K562 (cell line): ENCODE results near the gene CLPSL1. TPM values are rescaled to one million over a fixed set of nuclear protein-coding genes. Genes with fewer than 3 reads are reported as not detected.

ENCODE experiments used
- ATAC-seq: fragments of 200-7000 bp; cut with Tn5 transposase; 3 replicates; pipeline ENCODE4 v1.9.1; 2020; ENCODE audit warnings: moderate library complexity
- BruUV-seq: library from RNA; stranded (reverse); fragments of 400-500 nt; replicated peaks from 2 replicates; lab custom pipeline; 2021; lab: Mats Ljungman, UMichigan
- CTCF ChIA-PET: fragments of 300-600 bp; formaldehyde crosslinking; extraction: SDS; loops from one replicate; lab custom pipeline; 2021; ENCODE audit warnings: low intra/inter-chr PET ratio; lab: Yijun Ruan, JAX
- POLR2A ChIA-PET: fragments of 300-600, 350-650 bp; sonication (Branson Sonifier 250); formaldehyde crosslinking; extraction: SDS; loops from one replicate; lab custom pipeline; 2021; ENCODE audit warnings: antibody characterized with exemption, inconsistent platforms; lab: Yijun Ruan, JAX
- DNase-seq, 4 experiments: peaks; one replicate each; pipeline versions ENCODE4 v3.0.0 to v3.0.0-alpha.2; 2011 to 2018; ENCODE audit warnings: low spot score in 3 of 4, mixed read lengths in 3 of 4; ENCODE audit errors: extremely low read depth in 1 of 4
- FAIRE-seq: peaks from 2 replicates; lab custom pipeline; 2011; peaks lifted over from hg19 to GRCh38; lab: Jason Lieb, UNC
- H2AFZ ChIP-seq: 2 replicates; pipeline ENCODE4 v1.6.0; 2011; ENCODE audit warnings: low read depth, low read length, control low read depth, inconsistent platforms
- H3K27ac ChIP-seq: fragments of 200-600 bp; 3 replicates; pipeline ENCODE4 v1.8.0; 2011; ENCODE audit warnings: low read depth, mild to moderate bottlenecking, control low read depth, inconsistent platforms, low read length, moderate library complexity, mixed read lengths; ENCODE audit errors: extremely low read depth
- H3K27me3 ChIP-seq, 2 experiments: fragments of 300-600 bp in 1 of 2; 2 replicates in 1 of 2; 3 replicates in 1 of 2; pipeline versions ENCODE4 v1.6.0 to v1.8.0; 2011; ENCODE audit warnings: inconsistent platforms in 2 of 2, low read length in 2 of 2, mild to moderate bottlenecking in 1 of 2, mixed read lengths in 1 of 2, moderate library complexity in 1 of 2; ENCODE audit not compliant: control insufficient read depth in 2 of 2, insufficient read depth in 2 of 2
- H3K36me3 ChIP-seq: fragments of 300-600 bp; 3 replicates; pipeline ENCODE4 v1.8.0; 2011; ENCODE audit warnings: mild to moderate bottlenecking, low read length, inconsistent platforms; ENCODE audit not compliant: control insufficient read depth, insufficient read depth
- H3K4me1 ChIP-seq, 2 experiments: fragments of 200-600 bp in 1 of 2; replicated peaks in 1 of 2; 2 replicates in 1 of 2; 3 replicates in 1 of 2; pipeline versions ENCODE4 v1.5.1 to v1.8.0; 2011; ENCODE audit warnings: inconsistent platforms in 2 of 2, low read length in 2 of 2, mild to moderate bottlenecking in 1 of 2, mixed read lengths in 1 of 2, moderate library complexity in 1 of 2; ENCODE audit not compliant: control insufficient read depth in 2 of 2, insufficient read depth in 2 of 2
- H3K4me2 ChIP-seq: 2 replicates; pipeline ENCODE4 v1.6.1; 2011; ENCODE audit warnings: low read length, control low read depth, inconsistent platforms, mixed read lengths; ENCODE audit not compliant: insufficient read depth
- H3K4me3 ChIP-seq: fragments of 200-600 bp; sonication (generic), shearing (Covaris generic); 2 replicates; pipeline ENCODE4 v1.5.1; 2016; ENCODE audit warnings: control low read depth, inconsistent platforms
- H3K79me2 ChIP-seq: fragments of 200-600 bp; 3 replicates; pipeline ENCODE4 v1.8.0; 2011; ENCODE audit warnings: low read length, inconsistent platforms; ENCODE audit not compliant: control insufficient read depth, insufficient read depth
- H3K9ac ChIP-seq, 2 experiments: 2 replicates each; pipeline versions ENCODE4 v1.6.0 to v1.6.1; 2011; ENCODE audit warnings: low read depth in 2 of 2, low read length in 2 of 2, control low read depth in 1 of 2, inconsistent platforms in 1 of 2, mild to moderate bottlenecking in 1 of 2, mixed read lengths in 1 of 2; ENCODE audit not compliant: insufficient read depth in 1 of 2
- H3K9me1 ChIP-seq: one replicate; pipeline ENCODE4 v1.6.0; 2011; ENCODE audit warnings: inconsistent platforms, mild to moderate bottlenecking, low read length, moderate library complexity; ENCODE audit not compliant: control insufficient read depth, insufficient read depth
- H3K9me3 ChIP-seq: replicated peaks from 2 replicates; pipeline ENCODE4 v1.5.1; 2011; ENCODE audit warnings: low read depth, low read length, inconsistent platforms; ENCODE audit not compliant: control insufficient read depth, insufficient read depth
- H4K20me1 ChIP-seq: replicated peaks from 2 replicates; pipeline ENCODE4 v1.6.1; 2011; ENCODE audit warnings: low read length, inconsistent platforms, mixed read lengths; ENCODE audit not compliant: control insufficient read depth, insufficient read depth
- BCOR ChIP-seq: fragments of 450-650 bp; IDR thresholded peaks from 2 replicates; pipeline ENCODE4 v1.6.1; 2016
- COPS2 ChIP-seq: fragments of 450-650 bp; conservative IDR thresholded peaks from 2 replicates; pipeline ENCODE4 v1.6.1; 2016; ENCODE audit warnings: mild to moderate bottlenecking, moderate library complexity
- HDGF ChIP-seq: fragments of 450-650 bp; IDR thresholded peaks from 2 replicates; pipeline ENCODE4 v1.6.1; 2016
- HOXB6 ChIP-seq: fragments of 250-450 bp; sonication (Bioruptor Pico); IDR thresholded peaks from 2 replicates; pipeline ENCODE4 v1.5.1; 2022; ENCODE audit warnings: mild to moderate bottlenecking, borderline replicate concordance
- MYBL2 ChIP-seq, 2 experiments: fragments of 450-650 bp in 1 of 2; sonication (generic) in 1 of 2; formaldehyde crosslinking in 1 of 2; IDR thresholded peaks; 2 replicates each; pipeline versions ENCODE4 v1.6.1 to v1.8.1; 2017 to 2022; ENCODE audit warnings: borderline replicate concordance in 1 of 2, inconsistent platforms in 1 of 2, low read depth in 1 of 2, mild to moderate bottlenecking in 1 of 2, missing genetic modification reagents in 1 of 2, moderate library complexity in 1 of 2
- NFIX ChIP-seq: fragments of 250-450 bp; sonication (Bioruptor Pico); IDR thresholded peaks from 2 replicates; pipeline ENCODE4 v1.4.0; 2020; ENCODE audit warnings: low read depth, mild to moderate bottlenecking, moderate library complexity
- NONO ChIP-seq, 2 experiments: fragments of 200-400 bp in 1 of 2; fragments of 450-650 bp in 1 of 2; formaldehyde crosslinking in 1 of 2; IDR thresholded peaks; 2 replicates each; pipeline ENCODE4 v1.6.1; 2017; ENCODE audit warnings: low read depth in 2 of 2, mild to moderate bottlenecking in 2 of 2, moderate library complexity in 2 of 2, low read length in 1 of 2
- NR2F6 ChIP-seq: fragments of 450-650 bp; formaldehyde crosslinking; IDR thresholded peaks from 2 replicates; pipeline ENCODE4 v1.4.0; 2020; ENCODE audit warnings: mild to moderate bottlenecking
- POLR2A ChIP-seq: fragments of 450-650 bp; conservative IDR thresholded peaks from 2 replicates; pipeline ENCODE4 v1.6.1; 2016
- RFX1 ChIP-seq: fragments of 450-650 bp; IDR thresholded peaks from 2 replicates; pipeline ENCODE4 v1.6.1; 2016; ENCODE audit warnings: mild to moderate bottlenecking, moderate library complexity
- TGIF2 ChIP-seq: sonication (generic); formaldehyde crosslinking; IDR thresholded peaks from 2 replicates; pipeline ENCODE4 v1.8.1; 2022; ENCODE audit warnings: mild to moderate bottlenecking, missing genetic modification reagents, moderate library complexity
- TSC22D4 ChIP-seq: fragments of 450-650 bp; IDR thresholded peaks from 2 replicates; pipeline ENCODE4 v1.6.1; 2016; ENCODE audit warnings: missing genetic modification characterization, missing biosample characterization, control low read depth
- ZNF23 ChIP-seq: fragments of 250-450 bp; sonication (Bioruptor Pico); IDR thresholded peaks from 2 replicates; pipeline ENCODE4 v1.4.0; 2020; ENCODE audit warnings: mild to moderate bottlenecking
- ZNF274 ChIP-seq: IDR thresholded peaks from 2 replicates; pipeline ENCODE4 v1.6.1; 2011; ENCODE audit warnings: low read depth, mild to moderate bottlenecking, low read length, moderate library complexity, borderline replicate concordance
- ZNF324 ChIP-seq: fragments of 250-450 bp; sonication (Bioruptor Pico); IDR thresholded peaks from 2 replicates; pipeline ENCODE4 v1.4.0; 2020; ENCODE audit warnings: mild to moderate bottlenecking
- WGBS: fragments of 100-300 bp; shearing (Covaris generic); methylation state at CpG from one replicate; pipeline ENCODE4 v1.1.6; 2016; ENCODE audit warnings: low coverage, mixed read lengths; ENCODE audit not compliant: insufficient coverage; ENCODE audit errors: missing lambda C conversion rate; 5-methylcytosine and 5-hydroxymethylcytosine counted together
- in situ Hi-C: fragments of 300-500 bp; cut with MboI; formaldehyde crosslinking; loops from 4 replicates; pipeline ENCODE4 v1.15.0; 2018; ENCODE audit warnings: inconsistent platforms, mixed read lengths
- intact Hi-C: fragments of 100-400 bp; cut with micrococcal nuclease; formaldehyde crosslinking; loops from 2 replicates; pipeline ENCODE4 v1.14.2; 2022
- polyA plus RNA-seq, 8 experiments: library from polyadenylated mRNA; depleted of rRNA in 4 of 8; stranded (reverse) in 5 of 8; unstranded in 3 of 8; fragments of >200 nt; fragmentation: Nextera tagmentation in 2 of 8; fragmentation: Illumina TruSeq in 1 of 8; extraction: Ambion mirVana in 2 of 8; extraction: Trizol in 1 of 8; gene quantifications; 2 replicates each; pipeline versions ENCODE4 v1.2.1 to v1.2.3, GENCODE V29; 2011 to 2014; ENCODE audit warnings: inconsistent platforms in 1 of 8, missing spikeins in 1 of 8
- total RNA-seq, 7 experiments: library from RNA; depleted of rRNA in 6 of 7; stranded (reverse); fragments of >200 nt in 6 of 7; fragmentation: Illumina TruSeq in 2 of 7; extraction: Trizol in 2 of 7; gene quantifications; 2 replicates each; pipeline versions ENCODE4 v1.2.1 to v1.2.3, GENCODE V29; 2011 to 2021; ENCODE audit warnings: low replicate concordance in 1 of 7
- TF ChIP-seq, protein P1 (sequence below): sonication (generic); formaldehyde crosslinking; IDR thresholded peaks from 2 replicates; pipeline ENCODE4 v1.8.0; 2023; ENCODE audit warnings: missing genetic modification reagents, mild to moderate bottlenecking, borderline replicate concordance

The CLPSL1 gene
- total and polyA plus RNA-seq, 9 of the 15 experiments (the other 6 are each of a cell fraction or from before 2014, with no cell fraction given), result not detected

DNA sequence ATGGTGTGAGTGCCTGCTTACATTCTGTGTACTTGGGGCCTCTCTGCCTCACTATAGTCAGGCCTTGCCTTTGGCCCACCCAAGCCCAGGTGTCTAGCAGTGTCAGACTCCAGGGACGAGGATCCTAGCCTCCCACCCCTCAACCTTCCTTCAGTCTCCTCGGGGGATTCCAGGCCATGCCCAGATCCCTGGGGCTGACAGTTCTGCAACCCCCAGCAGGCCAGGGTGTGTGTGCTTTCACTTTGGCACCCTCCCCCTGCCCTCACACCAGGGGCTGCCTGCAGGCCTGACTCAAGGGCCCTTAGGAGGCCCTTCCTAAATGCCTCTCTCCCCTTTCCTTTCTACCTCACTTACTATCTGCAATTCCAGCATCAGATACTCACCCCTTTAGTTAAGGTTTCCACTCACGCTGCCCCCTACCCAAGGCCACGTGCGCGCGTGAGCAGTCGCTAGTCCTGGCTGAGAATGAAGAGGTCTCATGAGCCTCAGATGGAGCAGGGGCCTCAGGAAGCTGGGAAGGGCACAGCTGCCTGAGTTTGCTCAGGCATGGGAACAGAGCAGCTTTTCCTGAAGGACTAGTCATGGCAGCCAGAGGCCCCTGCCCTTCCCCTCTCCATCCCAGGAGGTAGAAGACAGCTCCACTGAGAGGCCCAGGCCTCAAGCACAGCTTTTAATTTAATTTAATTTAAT lies 17.2 kb downstream of the CLPSL1 start:
- H2AFZ ChIP-seq, result no peak overlapping the region
- POLR2A ChIA-PET, result interaction anchor here (0.6 to 3.6 kb wide), 2 partner anchors 10 to 292 kb away, joined by 3 to 48 read pairs; no protein-coding TSS in a partner anchor
- H3K27me3 ChIP-seq, result peaks cover 14 to 69% of the 10 kb centered on the region in 2 experiments; a peak in 4 of 5 replicates
- H3K4me2 ChIP-seq, result no peak overlapping the region
- peaks cover 3% of the 10 kb centered on the region for H3K9me1 ChIP-seq
- no peak for ATAC-seq
- in situ Hi-C loops (no loop called here), intact Hi-C loops (loop anchor here (1.0 kb wide), 1 partner anchor 11 kb away; no protein-coding TSS in a partner anchor)
- BruUV-seq, result no TSS peak
- no peak overlapping the region for H3K4me3 ChIP-seq
- H4K20me1 ChIP-seq, result peaks cover 3% of the 10 kb centered on the region; the same call in 1 of the 2 replicates
- H3K27ac ChIP-seq, result no peak overlapping the region
- DNase-seq, result peak in 3 of 4 experiments; percentile 13 to 24 (median 16)
- 13% methylated on average over 8 of the region's 8 CpGs for WGBS
- H3K9ac ChIP-seq, result peak overlapping the region in 1 of 2 experiments; percentile 15; a peak in 1 of 4 replicates
- CTCF ChIA-PET, result no interaction called here
- H3K79me2 ChIP-seq, result no peaks in the 10 kb centered on the region
- no peaks in the 10 kb centered on the region for H3K4me1 ChIP-seq
- H3K36me3 ChIP-seq, result no peaks in the 10 kb centered on the region
- no peaks in the 10 kb centered on the region for H3K9me3 ChIP-seq
- FAIRE-seq, result no peak
- TF ChIP-seq ZNF23, result no peak
- TF ChIP-seq RFX1, result no peak
- no peak for TF ChIP-seq MYBL2 (IDR thresholded peaks at IDR 0.05; ENCODE audit: low read depth)
- TF ChIP-seq MYBL2 (CRISPR knock-in tag; IDR thresholded peaks at IDR 0.05; ENCODE audit: borderline replicate concordance), result no peak
- TF ChIP-seq, protein P1, sequence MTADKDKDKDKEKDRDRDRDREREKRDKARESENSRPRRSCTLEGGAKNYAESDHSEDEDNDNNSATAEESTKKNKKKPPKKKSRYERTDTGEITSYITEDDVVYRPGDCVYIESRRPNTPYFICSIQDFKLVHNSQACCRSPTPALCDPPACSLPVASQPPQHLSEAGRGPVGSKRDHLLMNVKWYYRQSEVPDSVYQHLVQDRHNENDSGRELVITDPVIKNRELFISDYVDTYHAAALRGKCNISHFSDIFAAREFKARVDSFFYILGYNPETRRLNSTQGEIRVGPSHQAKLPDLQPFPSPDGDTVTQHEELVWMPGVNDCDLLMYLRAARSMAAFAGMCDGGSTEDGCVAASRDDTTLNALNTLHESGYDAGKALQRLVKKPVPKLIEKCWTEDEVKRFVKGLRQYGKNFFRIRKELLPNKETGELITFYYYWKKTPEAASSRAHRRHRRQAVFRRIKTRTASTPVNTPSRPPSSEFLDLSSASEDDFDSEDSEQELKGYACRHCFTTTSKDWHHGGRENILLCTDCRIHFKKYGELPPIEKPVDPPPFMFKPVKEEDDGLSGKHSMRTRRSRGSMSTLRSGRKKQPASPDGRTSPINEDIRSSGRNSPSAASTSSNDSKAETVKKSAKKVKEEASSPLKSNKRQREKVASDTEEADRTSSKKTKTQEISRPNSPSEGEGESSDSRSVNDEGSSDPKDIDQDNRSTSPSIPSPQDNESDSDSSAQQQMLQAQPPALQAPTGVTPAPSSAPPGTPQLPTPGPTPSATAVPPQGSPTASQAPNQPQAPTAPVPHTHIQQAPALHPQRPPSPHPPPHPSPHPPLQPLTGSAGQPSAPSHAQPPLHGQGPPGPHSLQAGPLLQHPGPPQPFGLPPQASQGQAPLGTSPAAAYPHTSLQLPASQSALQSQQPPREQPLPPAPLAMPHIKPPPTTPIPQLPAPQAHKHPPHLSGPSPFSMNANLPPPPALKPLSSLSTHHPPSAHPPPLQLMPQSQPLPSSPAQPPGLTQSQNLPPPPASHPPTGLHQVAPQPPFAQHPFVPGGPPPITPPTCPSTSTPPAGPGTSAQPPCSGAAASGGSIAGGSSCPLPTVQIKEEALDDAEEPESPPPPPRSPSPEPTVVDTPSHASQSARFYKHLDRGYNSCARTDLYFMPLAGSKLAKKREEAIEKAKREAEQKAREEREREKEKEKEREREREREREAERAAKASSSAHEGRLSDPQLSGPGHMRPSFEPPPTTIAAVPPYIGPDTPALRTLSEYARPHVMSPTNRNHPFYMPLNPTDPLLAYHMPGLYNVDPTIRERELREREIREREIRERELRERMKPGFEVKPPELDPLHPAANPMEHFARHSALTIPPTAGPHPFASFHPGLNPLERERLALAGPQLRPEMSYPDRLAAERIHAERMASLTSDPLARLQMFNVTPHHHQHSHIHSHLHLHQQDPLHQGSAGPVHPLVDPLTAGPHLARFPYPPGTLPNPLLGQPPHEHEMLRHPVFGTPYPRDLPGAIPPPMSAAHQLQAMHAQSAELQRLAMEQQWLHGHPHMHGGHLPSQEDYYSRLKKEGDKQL (CRISPR knock-in tag), result 0 out of 2 replicates have a peak, but pooled peaks have one; percentile 62
- 0 out of 2 replicates have a peak, but pooled peaks have one; percentile 41 for TF ChIP-seq TGIF2 (CRISPR knock-in tag)
- no peak for TF ChIP-seq NFIX (CRISPR knock-in tag)
- TF ChIP-seq NR2F6 (CRISPR knock-in tag), result no peak
- TF ChIP-seq HDGF, result no peak
- TF ChIP-seq BCOR, result no peak
- TF ChIP-seq COPS2, result no peak
- TF ChIP-seq HOXB6 (CRISPR knock-in tag), result no peak
- TF ChIP-seq POLR2A, result no peak
- TF ChIP-seq TSC22D4 (tag), result no peak
- TF ChIP-seq NONO (IDR thresholded peaks at IDR 0.05; ENCODE audit: low read depth in 2 of 2, low read length in 1 of 2), result no peak
- no peak for TF ChIP-seq ZNF274
- no peak for TF ChIP-seq ZNF324 (CRISPR knock-in tag)
